Measurements from ENCODE around the gene PLCB4. TPM values are rescaled to one million over a fixed set of nuclear protein-coding genes. Genes with fewer than 3 reads are reported as not detected.
A peak's percentile ranks its signal among the peaks of the same experiment; 100 is the strongest.

Gene PLCB4
- total RNA-seq, 1 experiment from 2014 or later, result 12.6 TPM

GRCh38 chr20:9369557-9369956 lies 300.7 kb downstream of the PLCB4 start (continued):
- TF ChIP-seq USF2 (CRISPR knock-in tag; IDR thresholded peaks at IDR 0.05) (no peak), TP53 (CRISPR knock-in tag; IDR thresholded peaks at IDR 0.05) (no peak), PRRX2 (CRISPR knock-in tag; IDR thresholded peaks at IDR 0.05) (no peak), ATF1 (CRISPR knock-in tag; IDR thresholded peaks at IDR 0.05) (no peak), NFYB (CRISPR knock-in tag; conservative IDR thresholded peaks at IDR 0.05; ENCODE audit: low read depth) (no peak)

GRCh38 chr20:9374072-9374471 lies 305.2 kb downstream of the PLCB4 start:
- H3K27me3 Mint-ChIP-seq (ENCODE audit: low read depth), result no peaks in the 10 kb centered on the region
- ChIA-PET POLR2A (no interaction called here), CTCF (no interaction called here)
- DNase-seq (ENCODE audit: low spot score) (no peak), ATAC-seq (no peak)
- H3K4me1 Mint-ChIP-seq, result peaks cover 58% of the 10 kb centered on the region
- no peak for TF ChIP-seq ARID4B (CRISPR knock-in tag; IDR thresholded peaks at IDR 0.05; ENCODE audit: borderline replicate concordance)
- no peak for TF ChIP-seq ZSCAN18 (CRISPR knock-in tag; IDR thresholded peaks at IDR 0.05)
- no peak for TF ChIP-seq USF2 (CRISPR knock-in tag; IDR thresholded peaks at IDR 0.05)
- TF ChIP-seq SMAD4 (CRISPR knock-in tag; IDR thresholded peaks at IDR 0.05), result no peak
- TF ChIP-seq JAZF1 (CRISPR knock-in tag; IDR thresholded peaks at IDR 0.05), result no peak
- no peak for TF ChIP-seq ZNF423 (CRISPR knock-in tag; IDR thresholded peaks at IDR 0.05)
- no peak for TF ChIP-seq ATF1 (CRISPR knock-in tag; IDR thresholded peaks at IDR 0.05)
- no peak for TF ChIP-seq ETV6 (CRISPR knock-in tag; IDR thresholded peaks at IDR 0.05)
- no peak for TF ChIP-seq TEAD4 (CRISPR knock-in tag; IDR thresholded peaks at IDR 0.05)
- no peak for TF ChIP-seq ZBTB21 (CRISPR knock-in tag; IDR thresholded peaks at IDR 0.05; ENCODE audit: borderline replicate concordance)
- TF ChIP-seq USF1 (CRISPR knock-in tag; IDR thresholded peaks at IDR 0.05), result no peak
- peak overlapping the region; percentile 14; the same call in 1 of the 2 replicates for H3K27ac Mint-ChIP-seq
- H3K36me3 Mint-ChIP-seq, result no peaks in the 10 kb centered on the region
- no peaks in the 10 kb centered on the region for H3K9me3 Mint-ChIP-seq
- H3K4me3 Mint-ChIP-seq, result no peak overlapping the region

GRCh38 chr20:9374480-9374879 lies 305.6 kb downstream of the PLCB4 start:
- Mint-ChIP-seq H3K27ac (peak overlapping the region; percentile 14; the same call in 1 of the 2 replicates), H3K36me3 (no peaks in the 10 kb centered on the region), H3K4me3 (no peak overlapping the region), H3K4me1 (peaks cover 58% of the 10 kb centered on the region), H3K27me3 (ENCODE audit: low read depth) (no peaks in the 10 kb centered on the region), H3K9me3 (no peaks in the 10 kb centered on the region)
- DNase-seq (ENCODE audit: low spot score), result no peak
- POLR2A ChIA-PET, result no interaction called here
- no peak for ATAC-seq
- CTCF ChIA-PET, result interaction anchor here (1.0 kb wide), 1 partner anchor 614 kb away, joined by 3 read pairs; no protein-coding TSS in a partner anchor
- TF ChIP-seq ATF2 (CRISPR knock-in tag; IDR thresholded peaks at IDR 0.05; ENCODE audit: borderline replicate concordance, low read depth), result no peak
- no peak for TF ChIP-seq ARID4B (CRISPR knock-in tag; IDR thresholded peaks at IDR 0.05; ENCODE audit: borderline replicate concordance)
- no peak for TF ChIP-seq TCF7 (CRISPR knock-in tag; IDR thresholded peaks at IDR 0.05; ENCODE audit: low read depth)
- no peak for TF ChIP-seq ERG (CRISPR knock-in tag; IDR thresholded peaks at IDR 0.05)

Measured in WTC11 (cell line).